ENCODE results near the gene CA5A.

The CA5A gene

GRCh38 chr16:87956098-87956364 lies 19.7 kb upstream of the CA5A start:
- TF ChIP-seq EZH2 (IDR thresholded peaks at IDR 0.05; ENCODE audit: borderline replicate concordance, low read depth, low read length, severe bottlenecking) (no peak), CTCF (IDR thresholded peaks at IDR 0.05; ENCODE audit: borderline replicate concordance, extremely low read depth, low read length, poor library complexity, severe bottlenecking) (no peak)
- no peak overlapping the region; the same call in 1 of the 2 replicates for H3K27ac ChIP-seq (ENCODE audit: low read length)
- H3K36me3 ChIP-seq (ENCODE audit: insufficient read depth, low read length) = peaks cover 53% of the 10 kb centered on the region
- no peak overlapping the region for H2AFZ ChIP-seq (ENCODE audit: low read depth, low read length)
- no peak for ATAC-seq (ENCODE audit: insufficient read depth, low read depth)
- peaks cover 95% of the 10 kb centered on the region for H3K79me2 ChIP-seq (ENCODE audit: insufficient read depth, low read length)
- H3K9me3 ChIP-seq (ENCODE audit: insufficient read depth, low read length, severe bottlenecking) = no peaks in the 10 kb centered on the region
- 0 out of 2 replicates have a peak overlapping the region, but pooled peaks have one; percentile 2 for H3K9ac ChIP-seq (ENCODE audit: low read depth, low read length)
- no peak for DNase-seq
- H4K20me1 ChIP-seq (ENCODE audit: insufficient read depth, low read length) = peaks cover 66% of the 10 kb centered on the region
- no peaks in the 10 kb centered on the region for H3K27me3 ChIP-seq (ENCODE audit: insufficient read depth, low read length, poor library complexity)
- H3K4me3 ChIP-seq (ENCODE audit: low read depth in 1 of 2, low read length in 2 of 2) = no peak overlapping the region
- no peak overlapping the region for H3K4me2 ChIP-seq (ENCODE audit: insufficient read depth, low read length)
- peaks cover 41% of the 10 kb centered on the region for H3K4me1 ChIP-seq (ENCODE audit: insufficient read depth, low read length)

GRCh38 chr16:87955302-87956097 lies 19.2 kb upstream of the CA5A start:
- TF ChIP-seq CTCF (IDR thresholded peaks at IDR 0.05; ENCODE audit: borderline replicate concordance, extremely low read depth, low read length, poor library complexity, severe bottlenecking) (no peak), EZH2 (IDR thresholded peaks at IDR 0.05; ENCODE audit: borderline replicate concordance, low read depth, low read length, severe bottlenecking) (no peak)
- peaks cover 66% of the 10 kb centered on the region for H4K20me1 ChIP-seq (ENCODE audit: insufficient read depth, low read length)
- H3K4me2 ChIP-seq (ENCODE audit: insufficient read depth, low read length) = no peak overlapping the region
- no peak overlapping the region; the same call in 1 of the 2 replicates for H3K27ac ChIP-seq (ENCODE audit: low read length)
- H3K9ac ChIP-seq (ENCODE audit: low read depth, low read length) = peak overlapping the region; percentile 2; the same call in 1 of the 2 replicates
- no peak overlapping the region for H3K4me3 ChIP-seq (ENCODE audit: low read depth in 1 of 2, low read length in 2 of 2)
- H3K4me1 ChIP-seq (ENCODE audit: insufficient read depth, low read length) = peaks cover 44% of the 10 kb centered on the region
- no peaks in the 10 kb centered on the region for H3K27me3 ChIP-seq (ENCODE audit: insufficient read depth, low read length, poor library complexity)
- ATAC-seq (ENCODE audit: insufficient read depth, low read depth) (no peak), DNase-seq (no peak)
- no peaks in the 10 kb centered on the region for H3K9me3 ChIP-seq (ENCODE audit: insufficient read depth, low read length, severe bottlenecking)
- H2AFZ ChIP-seq (ENCODE audit: low read depth, low read length) = no peak overlapping the region
- H3K36me3 ChIP-seq (ENCODE audit: insufficient read depth, low read length) = peaks cover 53% of the 10 kb centered on the region
- peaks cover 90% of the 10 kb centered on the region for H3K79me2 ChIP-seq (ENCODE audit: insufficient read depth, low read length)

- no peak overlapping the region for H3K27ac ChIP-seq (ENCODE audit: low read length)
Observed at GRCh38 chr16:87954826-87955225, 18.5 kb upstream of the CA5A start.

More at GRCh38 chr16:87954826-87955225, 18.5 kb upstream of the CA5A start:
- Histone ChIP-seq H4K20me1 (ENCODE audit: insufficient read depth, low read length) (peaks cover 62% of the 10 kb centered on the region), H3K4me2 (ENCODE audit: insufficient read depth, low read length) (no peak overlapping the region), H3K9me3 (ENCODE audit: insufficient read depth, low read length, severe bottlenecking) (no peaks in the 10 kb centered on the region), H3K36me3 (ENCODE audit: insufficient read depth, low read length) (peaks cover 53% of the 10 kb centered on the region), H3K79me2 (ENCODE audit: insufficient read depth, low read length) (peaks cover 83% of the 10 kb centered on the region), H3K4me3 (ENCODE audit: low read depth in 1 of 2, low read length in 2 of 2) (no peak overlapping the region), H3K4me1 (ENCODE audit: insufficient read depth, low read length) (peaks cover 49% of the 10 kb centered on the region), H2AFZ (ENCODE audit: low read depth, low read length) (no peak overlapping the region), H3K27me3 (ENCODE audit: insufficient read depth, low read length, poor library complexity) (no peaks in the 10 kb centered on the region), H3K9ac (ENCODE audit: low read depth, low read length) (no peak overlapping the region; the same call in 1 of the 2 replicates)
- ATAC-seq (ENCODE audit: insufficient read depth, low read depth) (no peak), DNase-seq (no peak)
- TF ChIP-seq EZH2 (IDR thresholded peaks at IDR 0.05; ENCODE audit: borderline replicate concordance, low read depth, low read length, severe bottlenecking) = no peak
- TF ChIP-seq CTCF (IDR thresholded peaks at IDR 0.05; ENCODE audit: borderline replicate concordance, extremely low read depth, low read length, poor library complexity, severe bottlenecking) = no peak

Measured in DND-41 (cell line).